Endometrial microvascular endothelial cells (primary cell): ENCODE data around the gene CSMD2. TPM values are rescaled to one million over a fixed set of nuclear protein-coding genes. Genes with fewer than 3 reads are reported as not detected.

Source experiments
- in situ Hi-C: cut with HindIII; loops from 2 replicates; pipeline ENCODE4 v1.10.0; 2017; ENCODE audit warnings: low sequenced_read_pairs, low pct_unique_long_range_greater_than_20kb; ENCODE audit errors: inconsistent ontology term
- total RNA-seq: library from RNA; depleted of rRNA; stranded (reverse); fragments of >200 nt; gene quantifications from one replicate; pipeline ENCODE4 v1.2.3, GENCODE V29; 2015; ENCODE audit errors: inconsistent ontology term

Gene CSMD2
- total RNA-seq, 1 donor from 2014 or later: 0.28 TPM

GRCh38 chr1:33895976-33896375 lies 269.1 kb downstream of the CSMD2 start:
- in situ Hi-C loops: no loop called here

GRCh38 chr1:33895396-33895795 lies 269.6 kb downstream of the CSMD2 start:
- in situ Hi-C loops: no loop called here

- in situ Hi-C loops: no loop called here
Measured at GRCh38 chr1:33893147-33893830, 271.7 kb downstream of the CSMD2 start.

GRCh38 chr1:33886496-33886895 lies 278.5 kb downstream of the CSMD2 start:
- in situ Hi-C loops: no loop called here

- in situ Hi-C loops: no loop called here
Measured at GRCh38 chr1:33880305-33880704, 284.7 kb downstream of the CSMD2 start.

- in situ Hi-C loops: no loop called here
Measured at GRCh38 chr1:33878392-33878791, 286.6 kb downstream of the CSMD2 start.

- in situ Hi-C loops: no loop called here
Measured at GRCh38 chr1:33876970-33877650, 287.9 kb downstream of the CSMD2 start.

- in situ Hi-C loops: no loop called here
Measured at GRCh38 chr1:33875862-33876261, 289.2 kb downstream of the CSMD2 start.

- in situ Hi-C loops: no loop called here
Measured at GRCh38 chr1:33874636-33875035, 290.4 kb downstream of the CSMD2 start.

- in situ Hi-C loops: no loop called here
Measured at GRCh38 chr1:33872683-33873082, 292.3 kb downstream of the CSMD2 start.

GRCh38 chr1:33872275-33872674 lies 292.8 kb downstream of the CSMD2 start:
- in situ Hi-C loops: no loop called here

- in situ Hi-C loops: no loop called here
Measured at GRCh38 chr1:33867684-33868083, 297.3 kb downstream of the CSMD2 start.

- in situ Hi-C loops: no loop called here
Measured at GRCh38 chr1:33866281-33866680, 298.7 kb downstream of the CSMD2 start.

GRCh38 chr1:33864460-33865389 lies 300.3 kb downstream of the CSMD2 start:
- in situ Hi-C loops: no loop called here

- in situ Hi-C loops: no loop called here
Measured at GRCh38 chr1:33863779-33864178, 301.3 kb downstream of the CSMD2 start, which contains the start of gene HMGB4. TSS of gene HMGB4 (plus strand) at chr1:33864079. CDS start at chr1:33864192, 113 bp downstream.

- in situ Hi-C loops: no loop called here
Measured at GRCh38 chr1:33860671-33861070, 304.4 kb downstream of the CSMD2 start.

- in situ Hi-C loops: no loop called here
Measured at GRCh38 chr1:33854091-33854490, 310.9 kb downstream of the CSMD2 start.

- in situ Hi-C loops: no loop called here
Measured at GRCh38 chr1:33853431-33853830, 311.6 kb downstream of the CSMD2 start.

GRCh38 chr1:33852711-33853110 lies 312.3 kb downstream of the CSMD2 start:
- in situ Hi-C loops: no loop called here
